GM10266 (cell line): ENCODE data around the gene SUMF1.

Experiments used
- DNase-seq: peaks from one replicate; pipeline ENCODE4 v3.0.0; 2012; ENCODE audit errors: extremely low spot score
- CTCF ChIP-seq: IDR thresholded peaks from 2 replicates; pipeline ENCODE4 v1.5.1; 2012; ENCODE audit warnings: mild to moderate bottlenecking, low read depth; ENCODE audit not compliant: control insufficient read depth, insufficient read depth; ENCODE audit errors: missing control alignments

SUMF1 gene

GRCh38 chr3:4314688-4315087 lies 152.4 kb downstream of the SUMF1 start:
- DNase-seq, result no peak
- TF ChIP-seq CTCF, result peak; percentile 24

DNA sequence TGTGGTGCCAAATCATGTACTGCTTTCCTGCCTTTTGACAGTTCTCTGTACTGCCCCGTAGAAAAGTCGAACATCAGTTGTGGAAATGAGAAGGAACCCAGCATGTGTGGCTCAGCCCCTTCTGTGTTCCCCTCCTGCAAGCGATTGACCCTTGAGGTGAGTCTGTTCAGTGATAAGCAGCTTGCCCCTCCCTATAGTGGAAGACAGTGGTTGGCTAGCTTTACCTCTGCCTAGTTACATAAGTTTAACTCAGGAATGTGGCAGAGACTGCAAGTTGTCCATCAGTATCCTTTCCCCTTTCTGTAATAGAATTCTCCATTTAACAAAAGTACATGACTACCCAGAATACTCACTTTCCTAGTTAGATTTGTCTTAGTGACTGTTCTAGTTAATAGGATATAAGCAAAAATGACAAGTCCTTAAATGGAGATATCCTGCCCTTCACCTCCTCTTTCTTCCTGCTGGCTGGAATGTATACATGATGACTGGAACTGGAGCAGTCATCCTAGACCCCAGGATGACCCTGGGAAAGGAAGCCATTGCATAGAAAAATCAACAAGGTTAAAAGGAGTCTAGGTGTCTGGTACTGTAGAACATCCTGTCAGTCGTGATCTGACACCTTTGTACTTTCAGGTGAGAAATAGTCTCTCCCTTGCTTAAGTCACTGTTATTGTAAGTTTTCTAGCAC lies 153.3 kb downstream of the SUMF1 start:
- TF ChIP-seq CTCF, result no peak

GRCh38 chr3:4311496-4311895 lies 155.6 kb downstream of the SUMF1 start:
- no peak for TF ChIP-seq CTCF
- DNase-seq, result no peak

More for the DNA sequence above, 153.3 kb downstream of the SUMF1 start:
- no peak for DNase-seq
